GM21737 (cell line): ENCODE measurements around the gene JAK1.
"Not testable (repeated sequence)": the region's sequence is repeated elsewhere in the genome, so short reads cannot be mapped to it uniquely, and the experiment has no call there.

Source experiments
- ATAC-seq: cut with Tn5 transposase; IDR thresholded peaks from one replicate; pipeline ENCODE4 v1.9.1; 2021; ENCODE audit warnings: mild to moderate bottlenecking, moderate library complexity; ENCODE audit not compliant: unreplicated experiment

JAK1 gene

GRCh38 chr1:64950284-64950809 is 16.0 kb downstream of the JAK1 start:
- no peak for ATAC-seq

- no peak for ATAC-seq
These were observed 17.2 kb downstream of the JAK1 start for GRCh38 chr1:64948905-64949833.

- ATAC-seq: no peak
These were observed 18.1 kb downstream of the JAK1 start for GRCh38 chr1:64948216-64948615.

- no peak for ATAC-seq
These were observed 19.4 kb downstream of the JAK1 start for GRCh38 chr1:64946916-64947315.

GRCh38 chr1:64944913-64945312 is 21.4 kb downstream of the JAK1 start:
- no peak for ATAC-seq

- ATAC-seq: no peak
These were observed 23.7 kb downstream of the JAK1 start for GRCh38 chr1:64942675-64943074.

GRCh38 chr1:64942118-64942517 is 24.2 kb downstream of the JAK1 start:
- no peak for ATAC-seq

GRCh38 chr1:64941461-64942117 is 24.8 kb downstream of the JAK1 start:
- ATAC-seq: no peak

GRCh38 chr1:64940025-64940424 is 26.3 kb downstream of the JAK1 start:
- no peak for ATAC-seq

- no peak for ATAC-seq
These were observed 27.4 kb downstream of the JAK1 start for GRCh38 chr1:64938991-64939390.

GRCh38 chr1:64936956-64937355 is 29.4 kb downstream of the JAK1 start:
- no peak for ATAC-seq

- no peak for ATAC-seq
These were observed 30.7 kb downstream of the JAK1 start for GRCh38 chr1:64935551-64936155.

GRCh38 chr1:64934878-64935275 is 31.5 kb downstream of the JAK1 start:
- ATAC-seq: no peak

GRCh38 chr1:64934115-64934877 is 32.1 kb downstream of the JAK1 start:
- ATAC-seq: no peak

GRCh38 chr1:64933296-64934070 is 32.9 kb downstream of the JAK1 start:
- no peak for ATAC-seq

GRCh38 chr1:64932962-64933295 is 33.4 kb downstream of the JAK1 start:
- ATAC-seq: no peak

GRCh38 chr1:64930640-64931039 is 35.7 kb downstream of the JAK1 start:
- ATAC-seq: not testable (repeated sequence)

GRCh38 chr1:64929221-64929620 is 37.1 kb downstream of the JAK1 start:
- ATAC-seq: no peak

GRCh38 chr1:64928325-64928724 is 38.0 kb downstream of the JAK1 start:
- no peak for ATAC-seq

GRCh38 chr1:64925594-64925993 is 40.8 kb downstream of the JAK1 start:
- ATAC-seq: no peak
